ES-I3 (cell line): ENCODE results near the gene MELTF.

Experiments used
- H3K36me3 ChIP-seq: 2 replicates; pipeline ENCODE4 v1.6.1; 2013; ENCODE audit warnings: mild to moderate bottlenecking, low read length, control low read depth, moderate library complexity; ENCODE audit not compliant: insufficient read depth
- H3K4me1 ChIP-seq: 2 replicates; pipeline ENCODE4 v1.6.1; 2013; ENCODE audit warnings: mild to moderate bottlenecking, control low read depth, low read length; ENCODE audit not compliant: insufficient read depth
- H3K9ac ChIP-seq: 2 replicates; pipeline ENCODE4 v1.6.1; 2013; ENCODE audit warnings: low read depth, mild to moderate bottlenecking, low read length, moderate library complexity
- H3K9me3 ChIP-seq: 2 replicates; pipeline ENCODE4 v1.6.1; 2013; ENCODE audit warnings: mild to moderate bottlenecking, low read length, moderate library complexity; ENCODE audit not compliant: control insufficient read depth, insufficient read depth

Gene MELTF

GRCh38 chr3:197022405-197023231 is 7.0 kb downstream of the MELTF start:
- Histone ChIP-seq H3K36me3 (no peaks in the 10 kb centered on the region), H3K9ac (no peak overlapping the region; the same call in 1 of the 2 replicates), H3K4me1 (peaks cover 22% of the 10 kb centered on the region; the same call in 1 of the 2 replicates), H3K9me3 (no peaks in the 10 kb centered on the region)

- Histone ChIP-seq H3K9ac (no peak overlapping the region), H3K36me3 (no peaks in the 10 kb centered on the region), H3K4me1 (peaks cover 22% of the 10 kb centered on the region; the same call in 1 of the 2 replicates), H3K9me3 (no peaks in the 10 kb centered on the region)
These were observed 7.8 kb downstream of the MELTF start for GRCh38 chr3:197021729-197022404.

GRCh38 chr3:197021231-197021630 is 8.4 kb downstream of the MELTF start:
- no peaks in the 10 kb centered on the region for H3K36me3 ChIP-seq
- no peak overlapping the region for H3K9ac ChIP-seq
- H3K4me1 ChIP-seq, result peaks cover 22% of the 10 kb centered on the region; the same call in 1 of the 2 replicates
- H3K9me3 ChIP-seq, result no peaks in the 10 kb centered on the region

GRCh38 chr3:197019535-197019934 is 10.1 kb downstream of the MELTF start:
- Histone ChIP-seq H3K9me3 (no peaks in the 10 kb centered on the region), H3K9ac (no peak overlapping the region), H3K36me3 (no peaks in the 10 kb centered on the region), H3K4me1 (peaks cover 22% of the 10 kb centered on the region; the same call in 1 of the 2 replicates)

GRCh38 chr3:197019021-197019420 is 10.6 kb downstream of the MELTF start:
- H3K36me3 ChIP-seq, result no peaks in the 10 kb centered on the region
- H3K9me3 ChIP-seq, result no peaks in the 10 kb centered on the region
- peaks cover 22% of the 10 kb centered on the region; the same call in 1 of the 2 replicates for H3K4me1 ChIP-seq
- no peak overlapping the region for H3K9ac ChIP-seq

GRCh38 chr3:197017003-197017402 is 12.6 kb downstream of the MELTF start:
- Histone ChIP-seq H3K4me1 (peaks cover 10% of the 10 kb centered on the region; the same call in 1 of the 2 replicates), H3K36me3 (no peaks in the 10 kb centered on the region), H3K9me3 (no peaks in the 10 kb centered on the region), H3K9ac (no peak overlapping the region)

- Histone ChIP-seq H3K36me3 (no peaks in the 10 kb centered on the region), H3K9ac (no peak overlapping the region), H3K9me3 (no peaks in the 10 kb centered on the region), H3K4me1 (peaks cover 3% of the 10 kb centered on the region; the same call in 1 of the 2 replicates)
These were observed 13.6 kb downstream of the MELTF start for GRCh38 chr3:197015790-197016736.

GRCh38 chr3:197014942-197015575 is 14.6 kb downstream of the MELTF start:
- H3K9ac ChIP-seq, result no peak overlapping the region
- H3K36me3 ChIP-seq, result no peaks in the 10 kb centered on the region
- H3K9me3 ChIP-seq, result no peaks in the 10 kb centered on the region
- H3K4me1 ChIP-seq, result no peaks in the 10 kb centered on the region

- no peaks in the 10 kb centered on the region for H3K36me3 ChIP-seq
These were observed 15.6 kb downstream of the MELTF start for GRCh38 chr3:197014024-197014423.

GRCh38 chr3:197012540-197012883 is 17.1 kb downstream of the MELTF start:
- Histone ChIP-seq H3K4me1 (no peaks in the 10 kb centered on the region), H3K9ac (no peak overlapping the region), H3K36me3 (no peaks in the 10 kb centered on the region), H3K9me3 (no peaks in the 10 kb centered on the region)

More at GRCh38 chr3:197014024-197014423, 15.6 kb downstream of the MELTF start:
- no peaks in the 10 kb centered on the region for H3K9me3 ChIP-seq
- H3K9ac ChIP-seq, result no peak overlapping the region
- no peaks in the 10 kb centered on the region for H3K4me1 ChIP-seq

- Histone ChIP-seq H3K9me3 (no peaks in the 10 kb centered on the region), H3K36me3 (no peaks in the 10 kb centered on the region), H3K9ac (no peak overlapping the region), H3K4me1 (no peaks in the 10 kb centered on the region)
These were observed 17.7 kb downstream of the MELTF start for GRCh38 chr3:197011780-197012539.

- H3K36me3 ChIP-seq, result no peaks in the 10 kb centered on the region
- H3K9me3 ChIP-seq, result no peaks in the 10 kb centered on the region
- no peaks in the 10 kb centered on the region for H3K4me1 ChIP-seq
- H3K9ac ChIP-seq, result no peak overlapping the region
These were observed 18.9 kb downstream of the MELTF start for GRCh38 chr3:197010556-197011351.
